Thyroid gland (tissue), 4 donors: ENCODE results near the gene EPM2AIP1. TPM values are rescaled to one million over a fixed set of nuclear protein-coding genes. Genes with fewer than 3 reads are reported as not detected.

Source experiments
- DNase-seq, 2 donors: peaks; one replicate each; pipeline ENCODE4 v3.0.0-alpha.2; 2019
- H3K27ac ChIP-seq, 3 donors: fragments of 200-600 bp; sonication (generic); 1 replicate in 2 of 3; 2 replicates in 1 of 3; pipeline ENCODE4 v1.5.1; 2016 to 2019; ENCODE audit warnings: mild to moderate bottlenecking in 1 of 3, moderate library complexity in 1 of 3
- H3K27me3 ChIP-seq: fragments of 200-600 bp; sonication (generic); one replicate; pipeline ENCODE4 v1.5.1; 2019
- H3K36me3 ChIP-seq, 2 donors: fragments of 200-600 bp; sonication (generic); one replicate each; pipeline ENCODE4 v1.5.1; 2016 to 2019
- H3K4me1 ChIP-seq, 2 donors: fragments of 200-600 bp; sonication (generic); one replicate each; pipeline ENCODE4 v1.5.1; 2017 to 2019
- H3K4me3 ChIP-seq, 3 donors: fragments of 200-600 bp; sonication (generic); replicated peaks in 1 of 3; 1 replicate in 2 of 3; 2 replicates in 1 of 3; pipeline ENCODE4 v1.5.1; 2016; ENCODE audit warnings: mild to moderate bottlenecking in 1 of 3
- H3K9me3 ChIP-seq: fragments of 200-600 bp; sonication (generic); one replicate; pipeline ENCODE4 v1.5.1; 2017
- CTCF ChIP-seq, 6 experiments: fragments of 200-600 bp in 3 of 6; fragments of 450-650 bp in 3 of 6; sonication (generic) in 3 of 6; IDR thresholded peaks; one replicate each; pipeline ENCODE4 v1.5.1; 2016 to 2019; ENCODE audit warnings: antibody characterized with exemption in 6 of 6, mild to moderate bottlenecking in 2 of 6, inconsistent platforms in 1 of 6, moderate library complexity in 1 of 6
- POLR2A ChIP-seq, 2 donors: fragments of 450-650 bp; IDR thresholded peaks; one replicate each; pipeline ENCODE4 v1.6.1; 2017; ENCODE audit warnings: antibody characterized with exemption in 2 of 2, mild to moderate bottlenecking in 2 of 2, moderate library complexity in 1 of 2
- WGBS, 2 donors: methylation state at CpG; one replicate each; pipeline ENCODE4 v1.1.5; 2017; 5-methylcytosine and 5-hydroxymethylcytosine counted together
- intact Hi-C: fragments of 100-400 bp; cut with DNase I; formaldehyde crosslinking; loops from one replicate; pipeline ENCODE4 v1.15.1; 2023
- total RNA-seq, 4 donors: library from RNA; depleted of rRNA; stranded (reverse); fragments of >200 nt; gene quantifications; one replicate each; pipeline ENCODE4 v1.2.3, GENCODE V29; 2016

EPM2AIP1 gene
- total RNA-seq, 4 donors from 2014 or later: 25.3 to 48.0 (median 35.0) TPM

- no peaks in the 10 kb centered on the region for H3K36me3 ChIP-seq
- H3K27ac ChIP-seq: peak within 1 kb of the TSS; percentile 32 to 86 (median 62)
- peaks cover 15 to 28% of the 10 kb centered on the region in 2 donors for H3K4me1 ChIP-seq
- TF ChIP-seq CTCF (IDR thresholded peaks at IDR 0.05): no peak
- TF ChIP-seq POLR2A (IDR thresholded peaks at IDR 0.05): peak in 1 of 2 donors; percentile 65
- peak; percentile 61 to 67 for DNase-seq
- no peaks in the 10 kb centered on the region for H3K9me3 ChIP-seq
- H3K4me3 ChIP-seq: peak within 1 kb of the TSS; percentile 64 to 94 (median 82)
- no peaks in the 10 kb centered on the region for H3K27me3 ChIP-seq
- WGBS, 2 donors: 8 to 10% methylated on average over 9 to 12 of the region's 68 CpGs
- intact Hi-C loops: no loop called here
Observed at GRCh38 chr3:36944641-36945270, 48.2 kb downstream of the EPM2AIP1 start, which contains the start of gene TRANK1. Gene TRANK1, minus strand, starts transcription at chr3:36945054. Its CDS starts 245 bp downstream, at chr3:36944809.

DNA sequence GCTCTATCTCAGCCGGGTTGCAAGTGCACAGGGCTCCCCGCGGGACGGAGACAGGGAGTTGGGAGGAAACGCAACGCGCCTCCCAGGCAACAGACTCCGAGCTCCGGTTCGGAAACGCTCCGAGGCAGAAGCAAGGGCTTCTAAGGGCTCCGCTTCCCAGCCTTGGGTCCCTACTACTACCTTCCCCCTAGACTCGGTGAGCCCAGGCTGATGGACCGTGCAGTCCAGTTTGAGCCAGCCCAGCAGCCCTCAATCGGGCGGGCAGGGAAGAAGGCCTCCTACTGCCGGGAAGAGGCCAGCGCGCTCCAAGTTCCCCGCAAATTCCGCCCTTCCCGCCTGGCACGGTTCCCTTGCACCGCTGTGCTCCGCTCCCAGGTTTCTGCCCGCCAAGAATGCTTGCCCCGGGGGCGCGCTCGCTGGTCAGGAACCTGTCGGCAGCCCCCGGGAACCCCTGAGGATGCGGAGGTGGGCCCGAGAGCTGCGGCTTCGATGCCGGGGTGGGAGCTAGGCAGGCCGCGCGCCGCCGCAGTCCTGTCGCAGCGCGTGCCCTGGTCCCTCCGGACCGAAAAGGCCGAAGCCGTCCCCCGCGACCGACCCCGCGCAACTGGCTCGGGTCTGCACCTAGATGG, 48.8 kb downstream of the EPM2AIP1 start:
- no peaks in the 10 kb centered on the region for H3K9me3 ChIP-seq
- peak in 1 of 6 experiments; percentile 10 for TF ChIP-seq CTCF (IDR thresholded peaks at IDR 0.05)
- no peak for TF ChIP-seq POLR2A (IDR thresholded peaks at IDR 0.05)
- WGBS, 2 donors: 1 to 3% methylated on average over 14 to 27 of the region's 56 CpGs
- H3K4me3 ChIP-seq: peak overlapping the region; percentile 64 to 94 (median 82)
- H3K27me3 ChIP-seq: no peaks in the 10 kb centered on the region
- H3K27ac ChIP-seq: peak overlapping the region; percentile 32 to 86 (median 62)
- intact Hi-C loops: no loop called here
- peaks cover 15 to 28% of the 10 kb centered on the region in 2 donors for H3K4me1 ChIP-seq
- H3K36me3 ChIP-seq: no peaks in the 10 kb centered on the region
- DNase-seq: peak; percentile 57 to 74

- no peak for DNase-seq
- peaks cover 15 to 28% of the 10 kb centered on the region in 2 donors for H3K4me1 ChIP-seq
- H3K27me3 ChIP-seq: no peaks in the 10 kb centered on the region
- H3K36me3 ChIP-seq: no peaks in the 10 kb centered on the region
- WGBS, 2 donors: 32 to 38% methylated on average over 10 of the region's 10 CpGs
- no peaks in the 10 kb centered on the region for H3K9me3 ChIP-seq
- peak overlapping the region in 1 of 3 donors; percentile 62 for H3K27ac ChIP-seq
- peak overlapping the region; percentile 64 to 94 (median 82) for H3K4me3 ChIP-seq
- no peak for TF ChIP-seq POLR2A (IDR thresholded peaks at IDR 0.05)
- no peak for TF ChIP-seq CTCF (IDR thresholded peaks at IDR 0.05)
- intact Hi-C loops: no loop called here
Observed at GRCh38 chr3:36943601-36944000, 49.3 kb downstream of the EPM2AIP1 start.

GRCh38 chr3:36942638-36943248, 50.2 kb downstream of the EPM2AIP1 start:
- Histone ChIP-seq H3K9me3 (no peaks in the 10 kb centered on the region), H3K36me3 (no peaks in the 10 kb centered on the region), H3K4me3 (no peak overlapping the region), H3K4me1 (peaks cover 15 to 28% of the 10 kb centered on the region in 2 donors), H3K27ac (no peak overlapping the region), H3K27me3 (no peaks in the 10 kb centered on the region)
- intact Hi-C loops: no loop called here
- no peak for DNase-seq
- TF ChIP-seq POLR2A (IDR thresholded peaks at IDR 0.05): no peak
- TF ChIP-seq CTCF (IDR thresholded peaks at IDR 0.05): no peak
- 95 to 96% methylated on average over 21 of the region's 21 CpGs for WGBS, 2 donors
